AG04450 (cell line): ENCODE measurements around the gene SLC25A10. TPM values are rescaled to one million over a fixed set of nuclear protein-coding genes. Genes with fewer than 3 reads are reported as not detected.

Experiments used
- CTCF ChIA-PET: fragments of 300-600, 350-600 bp; formaldehyde crosslinking; extraction: SDS; loops from one replicate; lab custom pipeline; 2022; ENCODE audit warnings: antibody characterized with exemption, inconsistent platforms; lab: Charles Lee
- POLR2A ChIA-PET: fragments of 350-600 bp; formaldehyde crosslinking; extraction: SDS; loops from one replicate; lab custom pipeline; 2021; ENCODE audit warnings: antibody characterized with exemption, inconsistent platforms; lab: Yijun Ruan, JAX
- DNase-seq: peaks from one replicate; pipeline ENCODE4 v3.0.0-alpha.2; 2011; ENCODE audit warnings: low read depth, low spot score
- H3K27ac ChIP-seq: one replicate; pipeline ENCODE4 v1.5.1; 2012; ENCODE audit warnings: low read depth, low read length, control low read depth
- H3K27me3 ChIP-seq: one replicate; pipeline ENCODE4 v1.6.0; 2012; ENCODE audit warnings: low read length; ENCODE audit not compliant: control insufficient read depth, insufficient read depth
- H3K4me3 ChIP-seq: 2 replicates; pipeline ENCODE4 v1.5.1; 2011; ENCODE audit warnings: mild to moderate bottlenecking, low read depth, low read length, control low read depth
- H3K9me3 ChIP-seq: 2 replicates; pipeline ENCODE4 v1.5.1; 2012; ENCODE audit warnings: low read length; ENCODE audit not compliant: control insufficient read depth, insufficient read depth
- polyA plus RNA-seq: library from polyadenylated mRNA; depleted of rRNA; stranded (reverse); fragments of >200 nt; gene quantifications from 2 replicates; pipeline ENCODE4 v1.2.3, GENCODE V29; 2011
- TF ChIP-seq, protein P1 (sequence below): IDR thresholded peaks from 2 replicates; pipeline ENCODE4 v1.5.1; 2011; ENCODE audit warnings: low read depth, low read length, control low read depth, inconsistent platforms

Gene SLC25A10
- polyA plus RNA-seq, 1 experiment, result 3.3 TPM

DNA sequence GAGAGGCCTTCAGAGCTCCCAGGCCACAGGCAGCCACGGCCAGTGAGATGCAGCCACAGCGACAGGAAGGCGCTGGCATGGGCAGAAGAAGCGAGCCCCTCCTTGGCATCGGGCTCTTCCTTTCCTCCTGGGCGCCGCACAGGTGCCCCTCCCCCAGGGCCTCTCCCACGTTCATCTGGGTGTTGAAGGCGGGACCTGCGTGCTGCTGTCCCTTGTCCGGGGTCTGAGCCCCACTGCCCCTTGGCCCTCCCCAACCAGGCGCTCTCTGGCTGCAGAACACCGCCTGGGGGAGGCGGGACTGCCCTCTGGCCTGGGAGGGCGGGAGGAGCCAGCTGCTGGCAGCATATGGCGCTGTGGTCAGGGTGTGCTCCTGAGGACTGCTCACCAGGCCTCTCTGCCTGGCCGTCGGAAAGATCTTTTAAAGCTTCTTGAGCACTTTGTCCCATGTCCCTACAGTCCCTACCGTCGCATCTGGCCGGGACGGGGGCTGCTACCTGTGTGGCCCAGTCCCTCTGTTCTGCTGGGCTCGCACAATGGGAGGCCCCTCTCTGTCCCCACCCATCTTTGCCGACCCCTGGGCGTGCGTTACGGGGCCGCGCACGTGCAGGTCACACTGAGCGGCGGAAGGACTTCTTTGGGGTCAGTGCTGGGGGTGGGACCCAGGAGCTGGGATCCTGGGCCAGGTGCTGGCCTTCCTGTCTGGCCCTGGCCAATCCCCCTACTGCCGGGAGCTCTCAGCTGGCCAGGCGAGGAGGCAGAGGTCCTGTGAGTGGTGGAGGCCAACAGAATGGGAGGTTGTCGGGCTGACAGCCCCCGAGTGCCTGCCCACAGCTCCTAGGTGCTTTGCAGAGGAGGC, 1.7 kb downstream of the SLC25A10 start:
- H3K27me3 ChIP-seq, result no peaks in the 10 kb centered on the region
- no peaks in the 10 kb centered on the region for H3K9me3 ChIP-seq
- ChIA-PET POLR2A (interaction anchor here (1.1 to 1.5 kb wide), 3 partner anchors 8 to 129 kb away, joined by 3 to 10 read pairs (median 3); partner anchors contain the start of gene MCRIP1), CTCF (no interaction called here)
- peak overlapping the region; percentile 66; the same call in 1 of the 2 replicates for H3K4me3 ChIP-seq
- H3K27ac ChIP-seq, result no peak overlapping the region
- TF ChIP-seq, protein P1, sequence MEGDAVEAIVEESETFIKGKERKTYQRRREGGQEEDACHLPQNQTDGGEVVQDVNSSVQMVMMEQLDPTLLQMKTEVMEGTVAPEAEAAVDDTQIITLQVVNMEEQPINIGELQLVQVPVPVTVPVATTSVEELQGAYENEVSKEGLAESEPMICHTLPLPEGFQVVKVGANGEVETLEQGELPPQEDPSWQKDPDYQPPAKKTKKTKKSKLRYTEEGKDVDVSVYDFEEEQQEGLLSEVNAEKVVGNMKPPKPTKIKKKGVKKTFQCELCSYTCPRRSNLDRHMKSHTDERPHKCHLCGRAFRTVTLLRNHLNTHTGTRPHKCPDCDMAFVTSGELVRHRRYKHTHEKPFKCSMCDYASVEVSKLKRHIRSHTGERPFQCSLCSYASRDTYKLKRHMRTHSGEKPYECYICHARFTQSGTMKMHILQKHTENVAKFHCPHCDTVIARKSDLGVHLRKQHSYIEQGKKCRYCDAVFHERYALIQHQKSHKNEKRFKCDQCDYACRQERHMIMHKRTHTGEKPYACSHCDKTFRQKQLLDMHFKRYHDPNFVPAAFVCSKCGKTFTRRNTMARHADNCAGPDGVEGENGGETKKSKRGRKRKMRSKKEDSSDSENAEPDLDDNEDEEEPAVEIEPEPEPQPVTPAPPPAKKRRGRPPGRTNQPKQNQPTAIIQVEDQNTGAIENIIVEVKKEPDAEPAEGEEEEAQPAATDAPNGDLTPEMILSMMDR, result no peak
- DNase-seq, result no peak

DNA sequence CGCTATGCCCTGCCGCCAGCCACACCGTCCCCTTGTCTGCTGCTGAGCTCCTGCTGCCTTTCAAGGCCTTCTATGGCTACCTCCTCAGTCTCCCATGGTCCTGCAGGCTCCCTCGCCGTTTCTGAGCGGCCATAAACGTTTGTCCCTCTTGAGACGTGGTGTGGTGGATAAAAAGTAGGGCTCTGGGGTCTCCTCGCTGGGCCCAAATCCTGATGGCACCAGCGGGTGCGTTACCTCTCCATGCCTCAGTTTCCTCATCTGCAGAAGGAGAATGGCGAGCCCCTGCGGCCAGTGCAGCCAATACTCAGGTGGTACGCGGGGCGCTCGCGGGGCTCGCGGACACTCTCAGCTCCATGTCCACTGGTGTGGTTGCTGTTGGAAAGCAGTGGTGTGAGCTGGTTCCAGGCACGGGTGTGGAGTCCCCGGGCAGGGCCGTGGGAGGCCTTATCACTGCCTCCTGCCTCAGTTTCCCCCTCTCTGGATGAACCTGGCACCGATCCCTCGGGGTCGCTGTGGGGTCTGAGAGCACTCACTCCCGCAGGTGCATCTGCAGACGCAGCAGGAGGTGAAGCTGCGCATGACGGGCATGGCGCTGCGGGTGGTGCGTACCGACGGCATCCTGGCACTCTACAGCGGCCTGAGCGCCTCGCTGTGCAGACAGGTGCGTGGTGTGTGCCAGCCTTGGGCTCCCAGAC, 2.5 kb downstream of the SLC25A10 start:
- no peak overlapping the region for H3K4me3 ChIP-seq
- H3K27ac ChIP-seq, result no peak overlapping the region
- H3K27me3 ChIP-seq, result no peaks in the 10 kb centered on the region
- ChIA-PET CTCF (no interaction called here), POLR2A (interaction anchor here (0.5 kb wide), 1 partner anchor 85 kb away, joined by 3 read pairs; no protein-coding TSS in a partner anchor)
- TF ChIP-seq, protein P1, result no peak
- no peaks in the 10 kb centered on the region; the same call in 1 of the 2 replicates for H3K9me3 ChIP-seq
- no peak for DNase-seq

DNA sequence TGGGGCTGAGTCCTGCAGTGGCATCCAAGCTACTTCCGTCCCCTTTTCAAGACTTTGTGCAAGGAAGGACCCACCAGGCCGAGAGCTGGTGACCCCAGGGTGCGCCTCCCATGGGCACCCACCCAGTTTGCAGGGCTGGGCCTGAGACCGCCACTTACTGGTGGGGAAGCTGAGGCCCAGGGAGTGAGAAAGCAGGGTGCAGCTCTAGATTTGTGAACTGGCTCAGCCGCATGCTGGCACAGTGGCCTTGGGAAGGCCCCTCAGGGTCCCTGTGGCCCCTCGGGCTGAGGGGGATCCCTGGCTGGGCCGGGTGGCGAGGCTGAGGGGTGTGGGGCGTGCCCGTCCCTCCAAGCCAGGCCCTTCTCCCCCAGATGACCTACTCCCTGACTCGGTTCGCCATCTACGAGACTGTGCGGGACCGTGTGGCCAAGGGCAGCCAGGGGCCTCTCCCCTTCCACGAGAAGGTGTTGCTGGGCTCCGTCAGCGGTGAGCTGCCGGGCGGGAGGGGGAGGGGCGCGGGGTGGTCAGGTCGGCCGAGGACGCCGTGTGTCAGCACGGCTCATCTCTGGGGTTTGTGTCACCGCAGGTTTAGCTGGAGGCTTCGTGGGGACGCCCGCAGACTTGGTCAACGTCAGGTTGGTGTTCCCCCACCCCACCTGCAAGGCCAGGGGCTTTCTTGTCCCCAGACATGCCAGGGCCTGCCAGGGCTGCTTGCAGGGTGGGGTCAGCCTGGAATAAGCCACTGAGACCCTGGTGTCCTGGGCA, 3.2 kb downstream of the SLC25A10 start:
- Histone ChIP-seq H3K4me3 (no peak overlapping the region), H3K27me3 (no peaks in the 10 kb centered on the region), H3K27ac (no peak overlapping the region), H3K9me3 (no peaks in the 10 kb centered on the region; the same call in 1 of the 2 replicates)
- TF ChIP-seq, protein P1, result no peak
- DNase-seq, result no peak
- ChIA-PET CTCF (no interaction called here), POLR2A (no interaction called here)

DNA sequence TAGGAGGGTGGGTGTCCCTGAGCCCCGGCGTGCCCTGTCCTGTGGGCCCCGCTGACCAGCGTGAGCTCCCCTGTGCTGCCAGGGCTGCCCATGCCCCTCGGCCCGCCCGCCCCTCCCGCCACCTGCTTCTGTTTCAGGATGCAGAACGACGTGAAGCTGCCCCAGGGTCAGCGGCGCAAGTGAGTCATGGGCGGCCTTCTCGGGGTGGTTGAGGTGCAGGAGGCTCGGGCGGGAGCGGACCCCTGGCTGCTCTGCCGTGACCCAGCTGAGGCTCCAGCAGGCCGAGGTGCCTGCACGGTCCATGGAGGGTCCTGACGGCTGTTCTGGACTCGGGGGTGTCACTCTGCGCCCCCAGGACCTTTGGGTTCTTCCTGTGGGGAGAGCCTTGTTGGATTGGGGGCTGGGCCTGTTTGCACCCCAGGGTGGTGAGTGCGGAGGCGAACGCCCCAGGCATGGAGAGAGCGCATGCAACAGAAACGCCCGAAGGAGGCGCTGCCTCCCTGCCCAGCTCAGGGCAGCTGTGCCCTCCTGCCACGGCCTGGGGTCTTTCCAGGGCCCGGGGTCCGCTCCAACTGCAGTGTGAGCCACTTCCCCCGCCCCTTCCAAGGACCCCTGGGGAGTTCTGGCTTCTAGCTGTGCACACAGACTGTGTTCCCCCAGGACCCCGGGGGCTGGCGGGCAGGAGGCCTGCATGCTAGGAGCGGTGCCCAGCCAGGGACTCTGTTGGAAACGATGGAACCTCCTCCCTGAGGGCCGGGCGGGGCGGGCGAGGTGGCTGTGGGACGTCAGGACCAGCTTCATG, 4.0 kb downstream of the SLC25A10 start:
- POLR2A ChIA-PET, result no interaction called here
- no peak for DNase-seq
- no peak overlapping the region for H3K4me3 ChIP-seq
- H3K27ac ChIP-seq, result no peak overlapping the region
- H3K9me3 ChIP-seq, result no peaks in the 10 kb centered on the region; the same call in 1 of the 2 replicates
- CTCF ChIA-PET, result no interaction called here
- H3K27me3 ChIP-seq, result no peaks in the 10 kb centered on the region
- TF ChIP-seq, protein P1, result no peak
